DMS153 treated with DMSO at 0.1 percent for 48 hours (cell line): ENCODE measurements around the gene FLVCR2.
"Not testable (repeated sequence)": the region's sequence is repeated elsewhere in the genome, so short reads cannot be mapped to it uniquely, and the experiment has no call there.

ENCODE experiments used
- DNase-seq: peaks from one replicate; lab custom pipeline; 2025; ENCODE audit not compliant: unreplicated experiment; lab: John Stamatoyannopoulos, UW

Gene FLVCR2

DNA sequence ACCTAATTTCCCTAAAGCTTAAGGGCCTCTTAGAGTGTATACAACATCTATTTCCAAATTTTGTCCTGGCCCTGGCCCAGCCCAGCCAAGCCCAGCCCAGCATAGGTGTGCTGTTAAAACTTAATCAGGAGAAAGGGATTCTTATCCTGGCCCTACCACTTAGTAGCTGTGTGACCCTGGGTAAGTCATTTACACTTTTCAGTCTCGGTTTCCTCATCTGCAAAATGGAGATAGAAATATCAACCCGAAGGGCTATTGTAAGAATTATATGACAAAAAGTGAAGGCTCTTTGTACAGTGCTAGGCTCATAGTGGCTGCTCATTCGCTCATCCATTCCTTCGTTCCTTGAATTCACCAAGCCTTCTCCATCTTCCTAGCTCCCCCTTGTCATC, 81.8 kb downstream of the FLVCR2 start:
- DNase-seq: no peak

- DNase-seq: peak; percentile 97
Observed at GRCh38 chr14:75660630-75661498, 82.4 kb downstream of the FLVCR2 start, which contains the start of the genes ERG28 and TTLL5. Gene ERG28 (minus strand): TSS chr14:75660876. CDS start chr14:75657502, 3,374 bp downstream. Gene TTLL5 (plus strand): TSS chr14:75661246. CDS start chr14:75663150, 1,904 bp downstream.

- no peak for DNase-seq
Observed at GRCh38 chr14:75661499-75661814, 83.0 kb downstream of the FLVCR2 start.

DNA sequence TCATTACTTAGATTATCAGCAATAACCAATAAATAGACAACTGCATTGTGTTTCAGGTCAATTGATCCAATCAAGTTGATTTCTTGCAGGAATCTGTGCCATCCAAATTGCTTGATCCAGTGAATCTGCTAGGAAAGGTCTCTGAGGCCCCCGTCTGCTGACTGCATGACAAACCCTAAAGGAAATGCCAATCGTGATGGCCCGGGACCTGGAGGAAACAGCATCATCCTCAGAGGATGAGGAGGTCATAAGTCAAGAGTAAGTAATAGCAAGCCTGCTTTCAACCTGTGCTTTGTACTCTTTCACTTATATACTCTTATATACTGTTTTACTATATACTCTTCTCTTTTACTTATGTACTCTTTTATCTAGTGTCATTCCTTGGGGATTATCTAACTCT, 84.5 kb downstream of the FLVCR2 start:
- no peak for DNase-seq

GRCh38 chr14:75667099-75667765, 88.8 kb downstream of the FLVCR2 start:
- DNase-seq: no peak

GRCh38 chr14:75672605-75673192, 94.3 kb downstream of the FLVCR2 start:
- DNase-seq: no peak

DNA sequence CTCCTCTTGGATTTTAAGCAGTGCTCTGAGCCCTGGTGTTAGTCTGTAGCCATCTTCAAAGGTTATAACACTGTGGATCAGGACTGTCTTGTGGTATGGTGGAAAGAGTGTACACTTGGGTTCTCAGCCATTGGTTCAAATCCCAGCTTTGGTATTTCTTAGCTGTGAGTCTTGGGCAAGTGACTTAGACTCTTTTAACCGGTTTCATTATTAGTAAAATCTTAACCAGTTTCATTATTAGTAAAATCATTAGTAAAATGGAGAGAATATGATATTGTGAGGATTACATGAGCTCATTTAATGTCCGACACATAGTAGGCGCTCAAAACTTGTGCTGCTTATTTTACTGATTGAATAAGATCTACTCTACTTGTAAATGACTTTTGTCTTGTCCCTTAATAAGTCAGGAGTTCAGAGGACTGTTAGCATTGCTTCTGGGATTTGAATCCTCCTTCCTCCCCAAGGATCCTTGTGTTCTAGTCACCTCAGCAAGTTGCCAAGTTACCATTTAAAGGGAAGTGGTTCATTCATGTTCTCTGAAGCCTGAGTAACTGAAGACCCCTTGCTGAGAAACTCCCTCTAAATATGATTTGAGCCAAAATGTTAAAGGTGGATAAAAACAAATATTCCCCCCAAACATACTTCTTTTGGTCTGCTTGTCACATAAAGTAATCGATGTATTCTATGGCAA, 95.1 kb downstream of the FLVCR2 start:
- no peak for DNase-seq

GRCh38 chr14:75675265-75675960, 97.0 kb downstream of the FLVCR2 start:
- DNase-seq: no peak

DNA sequence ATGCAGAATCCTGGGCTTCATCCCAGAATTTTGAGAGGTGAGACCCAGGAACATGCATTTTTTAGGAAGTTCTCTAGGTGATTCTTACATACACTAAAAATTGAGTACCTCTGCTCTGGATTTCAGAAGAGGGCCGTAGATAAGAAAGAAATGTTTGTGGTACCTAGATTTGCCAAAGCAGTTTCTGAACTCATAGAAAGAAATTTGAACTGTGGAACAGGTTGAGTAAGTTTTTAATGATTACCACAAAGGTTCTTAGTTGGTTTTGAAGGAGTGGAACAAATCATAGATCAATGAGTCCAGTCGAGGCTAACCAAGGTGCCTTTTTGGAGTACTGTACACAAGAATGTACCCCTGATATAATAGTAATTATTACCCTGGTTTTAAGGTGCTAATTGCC, 107.5 kb downstream of the FLVCR2 start:
- no peak for DNase-seq

DNA sequence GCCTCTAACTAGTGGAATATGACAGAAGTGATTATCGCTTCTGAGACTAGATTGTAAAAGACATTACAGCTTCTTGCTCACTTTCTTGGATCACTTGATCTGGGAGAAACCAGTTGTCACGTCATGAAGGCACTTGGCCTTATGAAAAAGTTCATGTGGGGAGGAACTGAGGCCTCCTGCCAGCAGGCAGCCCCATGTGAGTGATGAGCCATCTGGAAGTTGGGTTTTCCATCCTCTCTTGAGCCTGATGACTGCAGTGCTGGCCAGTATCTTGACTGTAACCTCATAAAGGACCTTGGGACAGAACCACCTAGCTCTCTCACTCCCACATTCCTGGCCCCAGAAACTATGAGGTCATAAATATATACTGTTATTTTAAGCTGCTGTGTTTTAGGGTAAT, 110.6 kb downstream of the FLVCR2 start:
- DNase-seq: no peak

- no peak for DNase-seq
Observed at GRCh38 chr14:75690010-75690409, 111.6 kb downstream of the FLVCR2 start.

DNA sequence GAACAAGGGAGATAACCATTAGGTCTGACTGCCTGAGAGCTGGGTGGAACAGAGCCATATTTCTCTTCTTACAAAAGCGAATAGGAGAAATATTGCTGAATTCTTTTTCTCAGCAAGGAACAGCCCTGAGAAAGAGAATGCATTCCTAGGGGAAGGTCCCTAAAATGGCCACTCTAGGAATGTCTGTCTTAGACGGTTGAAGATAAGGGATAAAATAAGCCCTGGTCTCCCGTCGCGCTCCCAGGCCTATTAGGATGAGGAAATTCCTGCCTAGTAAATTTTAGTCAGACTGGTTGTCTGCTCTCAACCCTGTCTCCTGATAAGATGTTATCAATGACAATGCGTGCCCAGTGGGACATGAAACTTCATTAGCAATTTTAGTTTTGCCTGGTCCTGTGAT, 116.6 kb downstream of the FLVCR2 start:
- not testable (repeated sequence) for DNase-seq

DNA sequence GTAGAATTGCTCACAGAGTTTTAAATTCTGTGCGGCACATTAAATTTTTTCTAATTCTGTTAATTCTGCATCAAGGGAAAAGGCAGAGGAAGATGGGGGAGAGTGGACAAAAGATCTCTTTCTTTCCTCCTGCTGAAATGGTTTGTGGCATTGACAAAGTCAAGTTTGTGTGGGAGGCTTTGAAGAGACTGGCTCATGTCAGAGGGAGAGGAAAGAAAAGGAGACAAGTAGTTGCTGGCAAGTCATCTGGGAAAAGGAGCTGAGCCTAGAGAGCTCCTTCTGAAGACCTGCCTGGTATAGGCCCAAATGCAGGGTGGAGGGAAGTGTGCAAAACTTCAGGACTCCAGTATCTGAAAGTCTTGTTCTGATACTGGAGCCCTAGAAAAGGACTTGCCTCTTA, 119.0 kb downstream of the FLVCR2 start:
- DNase-seq: no peak
